CD4-positive, alpha-beta memory T cell (primary cell): Measurements from ENCODE around the gene OR5B21. TPM values are rescaled to one million over a fixed set of nuclear protein-coding genes. Genes with fewer than 3 reads are reported as not detected.

Experiments
- CTCF ChIA-PET: fragments of 350-600 bp; sonication (Branson Sonifier 250); formaldehyde crosslinking; loops from one replicate; lab custom pipeline; 2021; ENCODE audit warnings: inconsistent platforms; ENCODE audit not compliant: partially characterized antibody; lab: Charles Lee
- POLR2A ChIA-PET: fragments of 350-600 bp; sonication (Branson Sonifier 250); formaldehyde crosslinking; loops from one replicate; lab custom pipeline; 2021; ENCODE audit not compliant: partially characterized antibody; lab: Charles Lee
- DNase-seq, 5 donors: peaks; one replicate each; pipeline versions ENCODE4 v3.0.0 to v3.0.0-alpha.2; 2020 to 2022; ENCODE audit warnings: mixed read lengths in 1 of 5
- H3K27ac ChIP-seq: one replicate; pipeline ENCODE4 v1.7.0; 2013; ENCODE audit warnings: low read depth, low read length
- H3K27me3 ChIP-seq: 2 replicates; pipeline ENCODE4 v1.7.0; 2013; ENCODE audit warnings: mild to moderate bottlenecking, low read length, moderate library complexity; ENCODE audit not compliant: insufficient read depth
- H3K36me3 ChIP-seq: 2 replicates; pipeline ENCODE4 v1.7.0; 2013; ENCODE audit warnings: mild to moderate bottlenecking, low read length, moderate library complexity; ENCODE audit not compliant: insufficient read depth
- H3K4me1 ChIP-seq: 2 replicates; pipeline ENCODE4 v1.7.0; 2013; ENCODE audit warnings: mild to moderate bottlenecking, low read length, moderate library complexity; ENCODE audit not compliant: insufficient read depth
- H3K4me3 ChIP-seq, 2 donors: one replicate each; pipeline ENCODE4 v1.7.0; 2013; ENCODE audit warnings: low read length in 2 of 2, mild to moderate bottlenecking in 1 of 2
- H3K9me3 ChIP-seq, 2 donors: one replicate each; pipeline ENCODE4 v1.7.0; 2013; ENCODE audit warnings: low read length in 2 of 2, control low read depth in 1 of 2; ENCODE audit not compliant: control insufficient read depth in 1 of 2
- H3K27ac Mint-ChIP-seq, 7 donors: one replicate each; pipeline ENCODE4 v1.8.0; 2020 to 2021; ENCODE audit warnings: mixed read lengths in 7 of 7, mild to moderate bottlenecking in 6 of 7, inconsistent platforms in 3 of 7, moderate library complexity in 3 of 7
- H3K27me3 Mint-ChIP-seq, 2 donors: one replicate each; pipeline ENCODE4 v1.8.0; 2020 to 2021; ENCODE audit warnings: mixed read lengths in 2 of 2
- H3K36me3 Mint-ChIP-seq, 2 donors: one replicate each; pipeline ENCODE4 v1.8.0; 2020 to 2021; ENCODE audit warnings: mixed read lengths in 2 of 2, inconsistent platforms in 1 of 2, mild to moderate bottlenecking in 1 of 2
- H3K4me1 Mint-ChIP-seq, 4 donors: one replicate each; pipeline ENCODE4 v1.8.0; 2020 to 2021; ENCODE audit warnings: mixed read lengths in 4 of 4, mild to moderate bottlenecking in 1 of 4
- H3K4me3 Mint-ChIP-seq, 8 donors: one replicate each; pipeline ENCODE4 v1.8.0; 2020 to 2021; ENCODE audit warnings: mixed read lengths in 8 of 8, mild to moderate bottlenecking in 7 of 8, moderate library complexity in 6 of 8, inconsistent platforms in 3 of 8
- H3K9me3 Mint-ChIP-seq, 8 donors: one replicate each; pipeline ENCODE4 v1.8.0; 2020 to 2021; ENCODE audit warnings: mixed read lengths in 8 of 8, mild to moderate bottlenecking in 5 of 8, inconsistent platforms in 3 of 8, moderate library complexity in 1 of 8
- intact Hi-C: fragments of 100-400 bp; cut with micrococcal nuclease; formaldehyde crosslinking; loops from one replicate; pipeline ENCODE4 v1.15.1; 2023
- polyA plus RNA-seq, 2 donors: library from polyadenylated mRNA; unstranded; fragments of 300-500 nt; fragmentation: Illumina TruSeq; gene quantifications; one replicate each; pipeline ENCODE4 v1.2.3, GENCODE V29; 2021
- total RNA-seq, 2 experiments: library from RNA; stranded (reverse); gene quantifications; one replicate each; pipeline ENCODE4 v1.2.3, GENCODE V29; 2021

OR5B21 gene
- total and polyA plus RNA-seq, 4 experiments from 2014 or later = 0.61 to 0.99 TPM; not detected in 2

DNA sequence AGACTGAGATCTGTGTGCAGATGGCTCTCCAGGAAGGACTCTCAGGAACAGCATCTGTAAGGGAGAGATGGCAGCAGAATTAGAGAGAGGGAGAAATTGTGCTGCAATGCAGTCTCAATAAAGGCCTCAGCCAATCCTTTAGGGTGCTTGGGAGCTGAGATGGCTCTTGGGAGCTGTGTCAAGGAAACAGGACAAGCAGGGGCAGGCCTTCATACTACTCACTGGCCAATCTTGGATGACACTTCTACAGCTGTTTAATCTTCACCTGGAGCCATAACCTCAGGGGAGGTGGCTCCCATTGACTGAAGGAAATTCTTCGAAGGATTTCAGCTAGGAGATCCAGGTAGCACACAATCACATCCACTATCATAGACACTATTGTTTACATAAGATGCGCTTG lies 10.0 kb downstream of the OR5B21 start:
- H3K9me3 Mint-ChIP-seq = no peaks in the 10 kb centered on the region
- no peaks in the 10 kb centered on the region for H3K4me1 ChIP-seq
- H3K36me3 ChIP-seq = no peaks in the 10 kb centered on the region
- H3K36me3 Mint-ChIP-seq = peaks cover 0 to 5% of the 10 kb centered on the region in 2 donors
- H3K4me3 ChIP-seq = no peak overlapping the region
- no peaks in the 10 kb centered on the region for H3K27me3 ChIP-seq
- H3K4me1 Mint-ChIP-seq = peaks cover 7 to 16% (median 11%) of the 10 kb centered on the region in 4 donors
- intact Hi-C loops = no loop called here
- no peak overlapping the region for H3K4me3 Mint-ChIP-seq
- H3K27ac ChIP-seq = no peak overlapping the region
- no peaks in the 10 kb centered on the region for H3K9me3 ChIP-seq
- ChIA-PET CTCF (no interaction called here), POLR2A (no interaction called here)
- DNase-seq = no peak
- no peaks in the 10 kb centered on the region for H3K27me3 Mint-ChIP-seq
- peak overlapping the region in 4 of 7 donors; percentile 10 to 61 (median 34) for H3K27ac Mint-ChIP-seq

DNA sequence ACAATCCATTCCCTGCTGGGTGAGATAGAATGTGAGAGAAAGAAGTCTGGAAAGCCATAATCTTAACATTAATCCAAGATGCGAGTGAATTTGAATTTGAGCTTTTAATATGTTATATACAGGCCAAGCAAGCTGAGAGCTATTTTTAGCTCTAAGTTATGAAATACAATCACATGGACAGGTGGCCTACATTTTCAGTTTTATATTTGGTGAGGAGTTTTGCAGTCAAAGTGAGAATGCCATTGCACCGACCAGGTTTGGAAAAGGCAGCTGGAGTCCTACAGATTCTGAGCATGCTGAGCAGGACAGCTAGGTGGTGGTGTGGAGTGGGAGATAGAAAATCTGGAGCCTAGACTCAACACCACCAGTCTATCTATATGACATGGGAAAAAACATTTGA lies 12.0 kb downstream of the OR5B21 start:
- H3K4me3 ChIP-seq = no peak overlapping the region
- H3K4me1 ChIP-seq = no peaks in the 10 kb centered on the region
- CTCF ChIA-PET = interaction anchor here (0.7 kb wide), 1 partner anchor 197 kb away, joined by 3 read pairs; no protein-coding TSS in a partner anchor
- Mint-ChIP-seq H3K4me3 (no peak overlapping the region), H3K27me3 (no peaks in the 10 kb centered on the region), H3K9me3 (no peaks in the 10 kb centered on the region), H3K27ac (peak overlapping the region in 4 of 7 donors; percentile 5 to 64 (median 17)), H3K36me3 (no peaks in the 10 kb centered on the region), H3K4me1 (peaks cover 7 to 16% (median 11%) of the 10 kb centered on the region in 4 donors)
- H3K36me3 ChIP-seq = no peaks in the 10 kb centered on the region
- H3K9me3 ChIP-seq = no peaks in the 10 kb centered on the region
- intact Hi-C loops = no loop called here
- H3K27me3 ChIP-seq = no peaks in the 10 kb centered on the region
- POLR2A ChIA-PET = no interaction called here
- no peak overlapping the region for H3K27ac ChIP-seq
- no peak for DNase-seq

DNA sequence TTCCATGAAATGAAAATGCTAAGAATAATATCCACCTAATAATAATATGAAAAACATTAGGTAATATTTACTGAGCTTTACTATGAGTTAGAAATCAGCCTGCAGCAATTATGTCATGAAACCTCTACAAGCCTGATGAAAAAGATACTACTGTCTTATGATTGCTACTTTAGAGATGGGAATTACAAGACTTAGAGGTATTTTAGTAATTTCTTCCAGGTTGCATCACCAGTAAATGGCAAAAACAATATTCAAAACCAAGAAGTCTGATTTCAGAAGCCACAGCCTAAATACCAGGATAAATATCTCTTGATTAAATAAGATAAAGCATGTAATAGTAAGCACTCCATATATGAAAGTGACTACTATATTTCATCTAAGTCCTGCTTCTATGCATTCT lies 13.8 kb downstream of the OR5B21 start:
- CTCF ChIA-PET = no interaction called here
- Mint-ChIP-seq H3K27ac (no peak overlapping the region), H3K27me3 (no peaks in the 10 kb centered on the region), H3K4me1 (peaks cover 7 to 16% (median 10%) of the 10 kb centered on the region in 4 donors), H3K4me3 (no peak overlapping the region), H3K9me3 (no peaks in the 10 kb centered on the region), H3K36me3 (no peaks in the 10 kb centered on the region)
- H3K4me3 ChIP-seq = no peak overlapping the region
- DNase-seq = no peak
- H3K4me1 ChIP-seq = no peaks in the 10 kb centered on the region
- no peaks in the 10 kb centered on the region for H3K9me3 ChIP-seq
- H3K27ac ChIP-seq = no peak overlapping the region
- no peaks in the 10 kb centered on the region for H3K36me3 ChIP-seq
- POLR2A ChIA-PET = no interaction called here
- no peaks in the 10 kb centered on the region for H3K27me3 ChIP-seq
- intact Hi-C loops = no loop called here

DNA sequence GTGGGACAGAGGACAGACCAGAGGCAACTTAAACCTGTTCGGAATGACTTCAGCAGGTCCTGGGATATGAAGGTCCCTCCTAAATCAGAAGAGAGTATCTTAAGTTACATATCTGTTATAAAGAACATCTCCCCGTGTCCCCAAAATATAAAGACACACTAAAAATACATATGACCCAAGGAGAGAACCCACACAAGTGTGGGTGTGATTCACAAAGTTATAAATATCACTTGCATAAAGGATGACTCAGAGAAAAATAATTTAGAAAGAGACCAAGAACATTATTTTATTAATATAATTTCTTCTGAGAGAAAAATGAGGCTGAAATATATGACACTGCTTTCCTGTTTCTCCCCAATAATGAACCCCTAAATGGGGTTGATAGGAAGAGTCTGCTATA lies 14.2 kb downstream of the OR5B21 start:
- Mint-ChIP-seq H3K4me3 (no peak overlapping the region), H3K9me3 (no peaks in the 10 kb centered on the region), H3K27me3 (no peaks in the 10 kb centered on the region), H3K36me3 (no peaks in the 10 kb centered on the region), H3K4me1 (peaks cover 4 to 12% (median 7%) of the 10 kb centered on the region in 4 donors), H3K27ac (no peak overlapping the region)
- no peak for DNase-seq
- ChIA-PET CTCF (no interaction called here), POLR2A (no interaction called here)
- Histone ChIP-seq H3K4me1 (no peaks in the 10 kb centered on the region), H3K36me3 (no peaks in the 10 kb centered on the region), H3K9me3 (no peaks in the 10 kb centered on the region), H3K27ac (no peak overlapping the region), H3K27me3 (no peaks in the 10 kb centered on the region), H3K4me3 (no peak overlapping the region)
- intact Hi-C loops = no loop called here

GRCh38 chr11:58490827-58491226 lies 17.1 kb downstream of the OR5B21 start:
- intact Hi-C loops = no loop called here
- Histone ChIP-seq H3K9me3 (no peaks in the 10 kb centered on the region), H3K27ac (no peak overlapping the region), H3K27me3 (no peaks in the 10 kb centered on the region), H3K36me3 (no peaks in the 10 kb centered on the region), H3K4me1 (no peaks in the 10 kb centered on the region), H3K4me3 (no peak overlapping the region)
- POLR2A ChIA-PET = no interaction called here
- Mint-ChIP-seq H3K4me1 (no peaks in the 10 kb centered on the region), H3K9me3 (no peaks in the 10 kb centered on the region), H3K4me3 (no peak overlapping the region), H3K27me3 (no peaks in the 10 kb centered on the region), H3K27ac (no peak overlapping the region), H3K36me3 (no peaks in the 10 kb centered on the region)
- no peak for DNase-seq
- CTCF ChIA-PET = no interaction called here

DNA sequence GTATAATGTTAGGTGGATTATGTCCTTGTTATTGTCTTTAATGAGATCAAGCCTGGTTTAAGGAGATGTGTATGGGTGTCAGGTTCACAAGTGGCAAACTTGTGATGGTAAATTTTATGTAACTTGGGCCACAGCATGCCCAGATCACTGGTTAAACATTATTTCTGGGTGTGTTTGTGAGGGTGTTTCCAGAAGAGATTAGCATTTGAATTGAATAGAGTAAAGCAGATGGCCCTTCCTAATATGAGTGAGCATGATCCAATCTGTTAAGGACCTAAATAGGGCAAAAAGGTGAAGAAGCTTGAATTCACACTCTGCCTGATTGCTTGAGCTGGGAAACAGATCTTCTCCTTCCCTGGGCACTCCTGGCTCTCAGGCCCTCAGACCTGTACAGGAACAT lies 20.7 kb downstream of the OR5B21 start:
- no peaks in the 10 kb centered on the region for H3K9me3 ChIP-seq
- DNase-seq = no peak
- Mint-ChIP-seq H3K4me1 (no peaks in the 10 kb centered on the region), H3K27me3 (peaks cover 0 to 5% of the 10 kb centered on the region in 2 donors), H3K9me3 (no peaks in the 10 kb centered on the region), H3K4me3 (no peak overlapping the region), H3K36me3 (no peaks in the 10 kb centered on the region), H3K27ac (no peak overlapping the region)
- H3K27me3 ChIP-seq = no peaks in the 10 kb centered on the region
- no peak overlapping the region for H3K27ac ChIP-seq
- ChIA-PET POLR2A (no interaction called here), CTCF (no interaction called here)
- no peak overlapping the region for H3K4me3 ChIP-seq
- no peaks in the 10 kb centered on the region for H3K4me1 ChIP-seq
- intact Hi-C loops = no loop called here
- H3K36me3 ChIP-seq = no peaks in the 10 kb centered on the region

- H3K27ac Mint-ChIP-seq = no peak overlapping the region
- peaks cover 0 to 5% of the 10 kb centered on the region in 2 donors for H3K27me3 Mint-ChIP-seq
- ChIA-PET POLR2A (no interaction called here), CTCF (no interaction called here)
- H3K4me1 Mint-ChIP-seq = no peaks in the 10 kb centered on the region
- no peaks in the 10 kb centered on the region for H3K36me3 ChIP-seq
- no peaks in the 10 kb centered on the region for H3K36me3 Mint-ChIP-seq
- intact Hi-C loops = no loop called here
- no peak overlapping the region for H3K4me3 Mint-ChIP-seq
- no peak overlapping the region for H3K4me3 ChIP-seq
- no peaks in the 10 kb centered on the region for H3K4me1 ChIP-seq
- H3K9me3 Mint-ChIP-seq = no peaks in the 10 kb centered on the region
- no peaks in the 10 kb centered on the region for H3K27me3 ChIP-seq
- H3K27ac ChIP-seq = no peak overlapping the region
- no peak for DNase-seq
- no peaks in the 10 kb centered on the region for H3K9me3 ChIP-seq
These were observed 21.9 kb downstream of the OR5B21 start for GRCh38 chr11:58485961-58486360.

GRCh38 chr11:58471892-58472291 lies 36.0 kb downstream of the OR5B21 start:
- CTCF ChIA-PET = no interaction called here
- no peaks in the 10 kb centered on the region for H3K4me1 Mint-ChIP-seq
- DNase-seq = no peak
- H3K27ac ChIP-seq = no peak overlapping the region
- peaks cover 0 to 58% (median 42%) of the 10 kb centered on the region in 8 donors for H3K9me3 Mint-ChIP-seq
- H3K27me3 Mint-ChIP-seq = peaks cover 4 to 13% of the 10 kb centered on the region in 2 donors
- no peaks in the 10 kb centered on the region for H3K36me3 ChIP-seq
- no peak overlapping the region for H3K27ac Mint-ChIP-seq
- H3K36me3 Mint-ChIP-seq = peaks cover 0 to 3% of the 10 kb centered on the region in 2 donors
- H3K27me3 ChIP-seq = no peaks in the 10 kb centered on the region
- H3K4me1 ChIP-seq = no peaks in the 10 kb centered on the region
- intact Hi-C loops = no loop called here
- H3K4me3 Mint-ChIP-seq = no peak overlapping the region
- POLR2A ChIA-PET = no interaction called here
- H3K9me3 ChIP-seq = peaks cover 0 to 8% of the 10 kb centered on the region in 2 donors
- no peak overlapping the region for H3K4me3 ChIP-seq
